ENCODE measurements around the gene RPL28. TPM values are rescaled to one million over a fixed set of nuclear protein-coding genes. Genes with fewer than 3 reads are reported as not detected.

The RPL28 gene
- total and polyA plus RNA-seq, 4 donors = 116 to 535 (median 164) TPM

DNA sequence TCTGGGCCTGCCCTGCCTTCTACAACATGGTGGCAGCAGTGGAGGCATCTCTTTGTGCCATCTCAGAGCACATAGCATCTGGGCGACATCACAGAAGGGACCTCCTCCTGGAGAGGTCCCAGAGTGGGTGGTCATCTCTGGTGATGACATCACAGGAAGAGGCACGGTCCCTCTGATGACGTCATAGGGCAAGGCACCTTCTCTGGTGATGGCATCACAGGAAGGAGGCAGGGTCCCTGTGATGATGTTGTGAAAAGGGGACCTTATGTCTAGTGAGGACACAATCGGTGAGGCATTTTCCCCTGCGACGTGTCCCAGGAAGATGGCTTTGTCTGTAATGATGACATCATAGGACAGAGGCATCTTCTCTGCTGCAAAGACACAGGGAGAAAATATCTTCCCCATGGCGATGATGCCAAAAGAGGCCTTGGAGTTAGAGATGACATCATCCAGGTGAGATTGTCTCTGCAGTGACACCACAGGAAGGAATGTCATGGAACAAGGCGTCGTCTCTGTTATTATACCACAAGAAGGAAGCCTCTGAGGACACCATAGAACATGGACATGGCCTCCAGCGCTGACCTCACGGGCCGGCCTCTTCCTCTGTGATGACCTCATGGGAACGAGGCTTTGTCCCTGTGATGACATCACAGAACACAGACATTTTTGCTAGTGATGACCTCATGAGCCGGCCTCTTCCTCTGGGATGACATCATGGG lies 46.7 kb downstream of the RPL28 start:
- H3K27me3 ChIP-seq (ENCODE audit: control insufficient read depth in 4 of 4, insufficient read depth in 4 of 4, low read length in 3 of 4) = peaks cover 0 to 10% (median 8%) of the 10 kb centered on the region in 4 donors
- H3K4me3 ChIP-seq (ENCODE audit: low read depth in 1 of 3, low read length in 3 of 3) = no peak overlapping the region
- TF ChIP-seq SP1 (IDR thresholded peaks at IDR 0.05) = no peak
- no peak for TF ChIP-seq RAD21 (IDR thresholded peaks at IDR 0.05)
- TF ChIP-seq JUND (IDR thresholded peaks at IDR 0.05) = no peak
- TF ChIP-seq, protein P1, sequence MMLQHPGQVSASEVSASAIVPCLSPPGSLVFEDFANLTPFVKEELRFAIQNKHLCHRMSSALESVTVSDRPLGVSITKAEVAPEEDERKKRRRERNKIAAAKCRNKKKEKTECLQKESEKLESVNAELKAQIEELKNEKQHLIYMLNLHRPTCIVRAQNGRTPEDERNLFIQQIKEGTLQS (IDR thresholded peaks at IDR 0.05) = no peak
- TF ChIP-seq HNF4A (conservative IDR thresholded peaks at IDR 0.05) = no peak
- no peak for TF ChIP-seq EGR1 (IDR thresholded peaks at IDR 0.05; ENCODE audit: low read depth in 2 of 2)
- TF ChIP-seq, protein P2, sequence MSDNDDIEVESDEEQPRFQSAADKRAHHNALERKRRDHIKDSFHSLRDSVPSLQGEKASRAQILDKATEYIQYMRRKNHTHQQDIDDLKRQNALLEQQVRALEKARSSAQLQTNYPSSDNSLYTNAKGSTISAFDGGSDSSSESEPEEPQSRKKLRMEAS (IDR thresholded peaks at IDR 0.05) = no peak
- no peak for TF ChIP-seq NR2F2 (IDR thresholded peaks at IDR 0.05)
- TF ChIP-seq, protein P3, sequence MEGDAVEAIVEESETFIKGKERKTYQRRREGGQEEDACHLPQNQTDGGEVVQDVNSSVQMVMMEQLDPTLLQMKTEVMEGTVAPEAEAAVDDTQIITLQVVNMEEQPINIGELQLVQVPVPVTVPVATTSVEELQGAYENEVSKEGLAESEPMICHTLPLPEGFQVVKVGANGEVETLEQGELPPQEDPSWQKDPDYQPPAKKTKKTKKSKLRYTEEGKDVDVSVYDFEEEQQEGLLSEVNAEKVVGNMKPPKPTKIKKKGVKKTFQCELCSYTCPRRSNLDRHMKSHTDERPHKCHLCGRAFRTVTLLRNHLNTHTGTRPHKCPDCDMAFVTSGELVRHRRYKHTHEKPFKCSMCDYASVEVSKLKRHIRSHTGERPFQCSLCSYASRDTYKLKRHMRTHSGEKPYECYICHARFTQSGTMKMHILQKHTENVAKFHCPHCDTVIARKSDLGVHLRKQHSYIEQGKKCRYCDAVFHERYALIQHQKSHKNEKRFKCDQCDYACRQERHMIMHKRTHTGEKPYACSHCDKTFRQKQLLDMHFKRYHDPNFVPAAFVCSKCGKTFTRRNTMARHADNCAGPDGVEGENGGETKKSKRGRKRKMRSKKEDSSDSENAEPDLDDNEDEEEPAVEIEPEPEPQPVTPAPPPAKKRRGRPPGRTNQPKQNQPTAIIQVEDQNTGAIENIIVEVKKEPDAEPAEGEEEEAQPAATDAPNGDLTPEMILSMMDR (IDR thresholded peaks at IDR 0.05; ENCODE audit: low read depth, low read length, missing input control) = no peak
- no peak for TF ChIP-seq GABPA (IDR thresholded peaks at IDR 0.05 in 1 of 2, conservative IDR thresholded peaks at IDR 0.05 in 1 of 2)
- TF ChIP-seq, protein P4, sequence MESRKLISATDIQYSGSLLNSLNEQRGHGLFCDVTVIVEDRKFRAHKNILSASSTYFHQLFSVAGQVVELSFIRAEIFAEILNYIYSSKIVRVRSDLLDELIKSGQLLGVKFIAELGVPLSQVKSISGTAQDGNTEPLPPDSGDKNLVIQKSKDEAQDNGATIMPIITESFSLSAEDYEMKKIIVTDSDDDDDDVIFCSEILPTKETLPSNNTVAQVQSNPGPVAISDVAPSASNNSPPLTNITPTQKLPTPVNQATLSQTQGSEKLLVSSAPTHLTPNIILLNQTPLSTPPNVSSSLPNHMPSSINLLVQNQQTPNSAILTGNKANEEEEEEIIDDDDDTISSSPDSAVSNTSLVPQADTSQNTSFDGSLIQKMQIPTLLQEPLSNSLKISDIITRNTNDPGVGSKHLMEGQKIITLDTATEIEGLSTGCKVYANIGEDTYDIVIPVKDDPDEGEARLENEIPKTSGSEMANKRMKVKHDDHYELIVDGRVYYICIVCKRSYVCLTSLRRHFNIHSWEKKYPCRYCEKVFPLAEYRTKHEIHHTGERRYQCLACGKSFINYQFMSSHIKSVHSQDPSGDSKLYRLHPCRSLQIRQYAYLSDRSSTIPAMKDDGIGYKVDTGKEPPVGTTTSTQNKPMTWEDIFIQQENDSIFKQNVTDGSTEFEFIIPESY (IDR thresholded peaks at IDR 0.05) = no peak
- TF ChIP-seq, protein P5, sequence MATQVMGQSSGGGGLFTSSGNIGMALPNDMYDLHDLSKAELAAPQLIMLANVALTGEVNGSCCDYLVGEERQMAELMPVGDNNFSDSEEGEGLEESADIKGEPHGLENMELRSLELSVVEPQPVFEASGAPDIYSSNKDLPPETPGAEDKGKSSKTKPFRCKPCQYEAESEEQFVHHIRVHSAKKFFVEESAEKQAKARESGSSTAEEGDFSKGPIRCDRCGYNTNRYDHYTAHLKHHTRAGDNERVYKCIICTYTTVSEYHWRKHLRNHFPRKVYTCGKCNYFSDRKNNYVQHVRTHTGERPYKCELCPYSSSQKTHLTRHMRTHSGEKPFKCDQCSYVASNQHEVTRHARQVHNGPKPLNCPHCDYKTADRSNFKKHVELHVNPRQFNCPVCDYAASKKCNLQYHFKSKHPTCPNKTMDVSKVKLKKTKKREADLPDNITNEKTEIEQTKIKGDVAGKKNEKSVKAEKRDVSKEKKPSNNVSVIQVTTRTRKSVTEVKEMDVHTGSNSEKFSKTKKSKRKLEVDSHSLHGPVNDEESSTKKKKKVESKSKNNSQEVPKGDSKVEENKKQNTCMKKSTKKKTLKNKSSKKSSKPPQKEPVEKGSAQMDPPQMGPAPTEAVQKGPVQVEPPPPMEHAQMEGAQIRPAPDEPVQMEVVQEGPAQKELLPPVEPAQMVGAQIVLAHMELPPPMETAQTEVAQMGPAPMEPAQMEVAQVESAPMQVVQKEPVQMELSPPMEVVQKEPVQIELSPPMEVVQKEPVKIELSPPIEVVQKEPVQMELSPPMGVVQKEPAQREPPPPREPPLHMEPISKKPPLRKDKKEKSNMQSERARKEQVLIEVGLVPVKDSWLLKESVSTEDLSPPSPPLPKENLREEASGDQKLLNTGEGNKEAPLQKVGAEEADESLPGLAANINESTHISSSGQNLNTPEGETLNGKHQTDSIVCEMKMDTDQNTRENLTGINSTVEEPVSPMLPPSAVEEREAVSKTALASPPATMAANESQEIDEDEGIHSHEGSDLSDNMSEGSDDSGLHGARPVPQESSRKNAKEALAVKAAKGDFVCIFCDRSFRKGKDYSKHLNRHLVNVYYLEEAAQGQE (IDR thresholded peaks at IDR 0.05) = no peak
- TF ChIP-seq RXRA (IDR thresholded peaks at IDR 0.05) = no peak
- TF ChIP-seq TAF1 (conservative IDR thresholded peaks at IDR 0.05) = no peak
- no peak for TF ChIP-seq FOXA2 (IDR thresholded peaks at IDR 0.05)
- TF ChIP-seq YY1 (IDR thresholded peaks at IDR 0.05) = no peak
- no peak for TF ChIP-seq FOXA1 (IDR thresholded peaks at IDR 0.05)
- no peak for TF ChIP-seq HNF4G (IDR thresholded peaks at IDR 0.05)
- H3K9ac ChIP-seq (ENCODE audit: low read depth in 1 of 2, low read length in 2 of 2) = no peak overlapping the region
- H3K4me1 ChIP-seq (ENCODE audit: control insufficient read depth in 4 of 4, insufficient read depth in 4 of 4, low read length in 3 of 4) = no peaks in the 10 kb centered on the region
- H3K27ac ChIP-seq (ENCODE audit: low read depth in 1 of 2, low read length in 2 of 2) = no peak overlapping the region
- 85% methylated on average over 14 of the region's 14 CpGs for WGBS
- no peaks in the 10 kb centered on the region for H3K36me3 ChIP-seq (ENCODE audit: control insufficient read depth in 4 of 4, insufficient read depth in 3 of 4, low read depth in 1 of 4, low read length in 3 of 4)
- no peaks in the 10 kb centered on the region for H3K9me3 ChIP-seq (ENCODE audit: control insufficient read depth in 4 of 4, low read length in 3 of 4)
- no peak for DNase-seq (ENCODE audit: low spot score)

Measured in liver (tissue), 9 donors.